Neural progenitor cell (in vitro differentiated cells): Measurements from ENCODE around the gene GRAMD1B. TPM values are rescaled to one million over a fixed set of nuclear protein-coding genes. Genes with fewer than 3 reads are reported as not detected.
"Not testable (repeated sequence)": the region's sequence is repeated elsewhere in the genome, so short reads cannot be mapped to it uniquely, and the experiment has no call there.

Experiments used
- DNase-seq: peaks from one replicate; pipeline ENCODE4 v3.0.0-alpha.2; 2016; ENCODE audit warnings: low spot score
- H2AFZ ChIP-seq: fragments of 200-600 bp; sonication (generic); replicated peaks from 2 replicates; pipeline ENCODE4 v1.6.1; 2016; ENCODE audit warnings: antibody characterized with exemption
- H3F3A ChIP-seq: fragments of 200-600 bp; sonication (generic); 2 replicates; pipeline ENCODE4 v1.6.1; 2016; ENCODE audit warnings: antibody characterized with exemption, low read depth
- H3K27ac ChIP-seq: fragments of 200-600 bp; sonication (generic); 2 replicates; pipeline ENCODE4 v1.5.1; 2016; ENCODE audit warnings: mild to moderate bottlenecking
- H3K27me3 ChIP-seq: fragments of 200-600 bp; sonication (generic); 2 replicates; pipeline ENCODE4 v1.6.1; 2016; ENCODE audit warnings: mild to moderate bottlenecking, moderate library complexity
- H3K36me3 ChIP-seq: fragments of 200-600 bp; sonication (generic); 2 replicates; pipeline ENCODE4 v1.5.1; 2016
- H3K4me1 ChIP-seq: fragments of 200-600 bp; sonication (generic); 2 replicates; pipeline ENCODE4 v1.6.1; 2016; ENCODE audit warnings: mixed run types
- H3K4me2 ChIP-seq: fragments of 200-600 bp; sonication (generic); 2 replicates; pipeline ENCODE4 v1.6.1; 2016
- H3K4me3 ChIP-seq: fragments of 200-600 bp; sonication (generic); 2 replicates; pipeline ENCODE4 v1.5.1; 2016
- H3K79me2 ChIP-seq: fragments of 200-600 bp; sonication (generic); 2 replicates; pipeline ENCODE4 v1.6.1; 2016; ENCODE audit warnings: low read depth
- H3K9ac ChIP-seq: fragments of 200-600 bp; sonication (generic); 2 replicates; pipeline ENCODE4 v1.6.1; 2016
- H3K9me3 ChIP-seq: fragments of 200-600 bp; sonication (generic); 2 replicates; pipeline ENCODE4 v1.5.1; 2016; ENCODE audit warnings: low read depth
- H4K20me1 ChIP-seq: fragments of 200-600 bp; sonication (generic); 2 replicates; pipeline ENCODE4 v1.6.1; 2016; ENCODE audit warnings: low read depth
- H3K27ac Mint-ChIP-seq: 3 replicates; pipeline ENCODE4 v1.8.0; 2021; ENCODE audit warnings: mixed read lengths
- H3K27me3 Mint-ChIP-seq: 2 replicates; pipeline ENCODE4 v1.8.0; 2022; ENCODE audit warnings: low read depth, mild to moderate bottlenecking, inconsistent platforms, moderate library complexity, mixed read lengths; ENCODE audit not compliant: insufficient read depth
- H3K36me3 Mint-ChIP-seq: 3 replicates; pipeline ENCODE4 v1.8.0; 2021; ENCODE audit warnings: mixed read lengths
- H3K4me1 Mint-ChIP-seq: 3 replicates; pipeline ENCODE4 v1.8.0; 2021; ENCODE audit warnings: mixed read lengths
- H3K4me3 Mint-ChIP-seq: 3 replicates; pipeline ENCODE4 v1.8.0; 2021; ENCODE audit warnings: mild to moderate bottlenecking, moderate library complexity, mixed read lengths
- H3K9me3 Mint-ChIP-seq: 3 replicates; pipeline ENCODE4 v1.8.0; 2020; ENCODE audit warnings: mixed read lengths
- CTCF ChIP-seq: fragments of 200-600 bp; sonication (generic); IDR thresholded peaks from 2 replicates; pipeline ENCODE4 v1.5.1; 2017; ENCODE audit warnings: antibody characterized with exemption, mild to moderate bottlenecking
- EZH2 ChIP-seq: fragments of 200-600 bp; sonication (generic); IDR thresholded peaks from 2 replicates; pipeline ENCODE4 v1.6.1; 2017; ENCODE audit warnings: antibody characterized with exemption, mild to moderate bottlenecking, moderate library complexity
- EZH2phosphoT487 ChIP-seq: fragments of 200-600 bp; sonication (generic); IDR thresholded peaks from 2 replicates; pipeline ENCODE4 v1.6.1; 2017; ENCODE audit warnings: antibody characterized with exemption
- total RNA-seq: library from RNA; depleted of rRNA; stranded (reverse); fragments of >200 nt; gene quantifications from 2 replicates; pipeline ENCODE4 v1.2.3, GENCODE V29; 2015; ENCODE audit warnings: low replicate concordance

Gene GRAMD1B
- total RNA-seq, 1 donor from 2014 or later, result 12.6 TPM

DNA sequence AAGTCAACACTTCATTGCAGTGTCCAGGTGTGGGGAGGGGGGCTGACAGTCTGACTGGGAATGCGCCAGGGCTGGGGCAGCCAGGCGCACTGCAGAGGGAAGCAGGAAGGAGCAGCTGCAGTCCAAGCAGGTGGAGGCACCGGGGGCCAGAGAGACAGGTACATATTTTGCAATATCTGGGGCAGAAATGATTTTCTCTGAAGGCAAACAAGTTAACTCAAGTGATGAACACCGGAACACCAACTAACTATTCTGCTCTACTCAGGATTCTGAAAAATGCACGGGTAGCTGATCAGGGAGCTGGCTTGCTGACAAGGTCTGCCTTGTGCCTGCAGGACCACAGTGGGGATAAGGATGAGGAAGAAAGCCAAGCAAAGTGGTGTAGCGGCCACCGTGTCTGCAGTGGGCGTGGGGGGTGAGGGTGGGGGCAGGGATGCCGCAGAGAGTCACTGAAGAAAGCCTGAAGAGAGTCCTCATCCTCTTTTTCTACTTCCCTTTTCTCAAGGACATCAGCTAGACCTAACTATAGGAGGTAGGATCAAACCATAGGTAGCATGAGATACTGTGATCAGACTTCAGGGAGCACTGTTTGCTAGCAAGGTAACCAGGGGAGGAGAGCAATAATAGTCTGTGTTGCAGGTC, 141.0 kb downstream of the GRAMD1B start:
- Histone ChIP-seq H3K79me2 (peaks cover 16% of the 10 kb centered on the region), H3K4me3 (no peak overlapping the region), H2AFZ (no peak overlapping the region), H3K4me2 (no peak overlapping the region), H3K27ac (no peak overlapping the region), H3K36me3 (no peaks in the 10 kb centered on the region), H4K20me1 (peaks cover 10% of the 10 kb centered on the region), H3K9ac (no peak overlapping the region), H3K4me1 (peaks cover 12% of the 10 kb centered on the region), H3F3A (no peaks in the 10 kb centered on the region), H3K9me3 (no peaks in the 10 kb centered on the region), H3K27me3 (no peaks in the 10 kb centered on the region)
- TF ChIP-seq CTCF, result no peak
- TF ChIP-seq EZH2, result no peak
- TF ChIP-seq EZH2phosphoT487, result no peak
- Mint-ChIP-seq H3K27me3 (no peaks in the 10 kb centered on the region), H3K27ac (no peak overlapping the region), H3K4me3 (no peak overlapping the region), H3K4me1 (peaks cover 37% of the 10 kb centered on the region), H3K9me3 (no peaks in the 10 kb centered on the region), H3K36me3 (no peaks in the 10 kb centered on the region)
- no peak for DNase-seq

- not testable (repeated sequence) for H3K27ac ChIP-seq, H3K4me1 ChIP-seq, H3K36me3 ChIP-seq, H3K4me3 Mint-ChIP-seq, H3K4me2 ChIP-seq, DNase-seq, H3K27me3 Mint-ChIP-seq, H2AFZ ChIP-seq, H3K9me3 Mint-ChIP-seq, H3K9ac ChIP-seq, H3K27me3 ChIP-seq, H3K4me3 ChIP-seq, H3K9me3 ChIP-seq, H3F3A ChIP-seq, H3K36me3 Mint-ChIP-seq, H3K27ac Mint-ChIP-seq, H3K79me2 ChIP-seq
- H3K4me1 Mint-ChIP-seq, result peaks cover 27% of the 10 kb centered on the region
- peaks cover 24% of the 10 kb centered on the region for H4K20me1 ChIP-seq
These were observed 142.7 kb downstream of the GRAMD1B start for GRCh38 chr11:123572791-123573190.

- no peaks in the 10 kb centered on the region for H3K9me3 ChIP-seq
- Mint-ChIP-seq H3K4me1 (peaks cover 26% of the 10 kb centered on the region), H3K9me3 (no peaks in the 10 kb centered on the region), H3K36me3 (no peaks in the 10 kb centered on the region), H3K27me3 (no peaks in the 10 kb centered on the region), H3K4me3 (no peak overlapping the region), H3K27ac (no peak overlapping the region)
- no peak overlapping the region for H3K4me3 ChIP-seq
- H3F3A ChIP-seq, result no peaks in the 10 kb centered on the region
- H2AFZ ChIP-seq, result no peak overlapping the region
- no peak for DNase-seq
- H3K27ac ChIP-seq, result no peak overlapping the region
- peaks cover 14% of the 10 kb centered on the region for H3K4me1 ChIP-seq
- no peak overlapping the region for H3K4me2 ChIP-seq
- no peak for TF ChIP-seq EZH2
- no peak for TF ChIP-seq EZH2phosphoT487
- TF ChIP-seq CTCF, result no peak
- H4K20me1 ChIP-seq, result peaks cover 29% of the 10 kb centered on the region
- H3K79me2 ChIP-seq, result peaks cover 3% of the 10 kb centered on the region
- H3K36me3 ChIP-seq, result no peaks in the 10 kb centered on the region
- no peaks in the 10 kb centered on the region for H3K27me3 ChIP-seq
- H3K9ac ChIP-seq, result no peak overlapping the region
These were observed 143.2 kb downstream of the GRAMD1B start for GRCh38 chr11:123573286-123573685.

- Mint-ChIP-seq H3K36me3 (no peaks in the 10 kb centered on the region), H3K27ac (no peak overlapping the region), H3K27me3 (no peaks in the 10 kb centered on the region), H3K4me1 (peaks cover 26% of the 10 kb centered on the region), H3K4me3 (no peak overlapping the region), H3K9me3 (no peaks in the 10 kb centered on the region)
- Histone ChIP-seq H3K79me2 (peaks cover 3% of the 10 kb centered on the region), H3K4me2 (no peak overlapping the region), H3K9ac (no peak overlapping the region), H3F3A (no peaks in the 10 kb centered on the region), H3K36me3 (no peaks in the 10 kb centered on the region), H3K27me3 (no peaks in the 10 kb centered on the region), H3K27ac (no peak overlapping the region), H3K4me1 (peaks cover 19% of the 10 kb centered on the region), H3K9me3 (no peaks in the 10 kb centered on the region), H2AFZ (no peak overlapping the region), H4K20me1 (peaks cover 30% of the 10 kb centered on the region), H3K4me3 (no peak overlapping the region)
- TF ChIP-seq EZH2 (no peak), EZH2phosphoT487 (no peak), CTCF (no peak)
- DNase-seq, result no peak
These were observed 145.4 kb downstream of the GRAMD1B start for GRCh38 chr11:123575441-123575840.
